ENCODE measurements around the gene SMIM36. TPM values are rescaled to one million over a fixed set of nuclear protein-coding genes. Genes with fewer than 3 reads are reported as not detected.

SMIM36 gene
- total and polyA plus RNA-seq, 10 of the 15 experiments (the other 5 are each of a cell fraction or from before 2014, with no cell fraction given), result not detected

DNA sequence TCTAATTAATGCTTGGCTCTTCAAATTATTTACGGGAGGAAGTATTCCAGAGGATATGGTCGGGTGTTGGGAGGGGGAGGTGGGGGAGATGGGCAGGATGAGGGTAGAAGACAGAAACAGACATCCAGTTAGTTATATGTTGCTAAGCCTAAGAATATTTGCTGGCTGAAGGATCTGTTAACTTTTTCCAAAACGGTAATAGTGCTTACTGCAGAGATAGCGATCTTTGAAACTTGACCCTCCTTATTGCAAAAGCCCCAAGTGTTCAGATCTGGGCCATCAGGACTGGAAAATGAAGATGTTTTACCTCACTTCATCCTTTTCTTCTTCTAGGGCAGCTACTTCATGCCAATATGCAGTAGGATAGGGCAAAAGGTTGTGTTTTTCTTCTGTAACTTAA lies 62.6 kb downstream of the SMIM36 start:
- in situ Hi-C loops (cut with MboI), result no loop called here
- Histone ChIP-seq H3K9ac (ENCODE audit: control insufficient read depth, insufficient read depth, low read length) (no peak overlapping the region), H3K4me2 (ENCODE audit: control insufficient read depth, insufficient read depth) (no peak overlapping the region), H4K20me1 (ENCODE audit: control insufficient read depth, insufficient read depth) (no peaks in the 10 kb centered on the region), H3K36me3 (ENCODE audit: control insufficient read depth in 2 of 2, insufficient read depth in 2 of 2, low read length in 1 of 2) (no peaks in the 10 kb centered on the region), H3K79me2 (ENCODE audit: control insufficient read depth, insufficient read depth, low read length) (no peaks in the 10 kb centered on the region), H3K27ac (ENCODE audit: control insufficient read depth, insufficient read depth) (no peak overlapping the region), H3K4me3 (no peak overlapping the region), H3K9me3 (replicated peaks; ENCODE audit: control insufficient read depth, insufficient read depth, low read length) (no peaks in the 10 kb centered on the region), H3K4me1 (ENCODE audit: control insufficient read depth, insufficient read depth, low read length) (peaks cover 17% of the 10 kb centered on the region), H2AFZ (ENCODE audit: control insufficient read depth, low read depth, low read length) (no peak overlapping the region), H3K27me3 (replicated peaks in 1 of 2; ENCODE audit: control insufficient read depth in 2 of 2, insufficient read depth in 2 of 2, low read length in 1 of 2) (no peaks in the 10 kb centered on the region)
- intact Hi-C loops (cut with micrococcal nuclease; ENCODE audit: unreplicated experiment), result no loop called here
- SMC1A ChIA-PET (ENCODE audit: uncharacterized antibody, unreplicated experiment), result interaction anchor here (1.0 to 1.6 kb wide), 2 partner anchors 10 to 43 kb away, joined by 3 to 4 read pairs; no protein-coding TSS in a partner anchor
- RAD21 ChIA-PET (ENCODE audit: unreplicated experiment), result interaction anchor here (1.2 kb wide), 1 partner anchor 31 kb away, joined by 3 read pairs; no protein-coding TSS in a partner anchor
- no TSS peak for BruUV-seq (replicated peaks)
- 72% methylated on average over 4 of the region's 4 CpGs for WGBS (ENCODE audit: insufficient coverage, insufficient replicate concordance, low lambda C conversion rate, missing lambda C conversion rate)
- CTCF ChIA-PET, result no interaction called here
- TF ChIP-seq LARP7 (IDR thresholded peaks at IDR 0.05) (no peak), SP1 (IDR thresholded peaks at IDR 0.05; ENCODE audit: low read depth, low read length) (no peak), YY1 (IDR thresholded peaks at IDR 0.05; ENCODE audit: low read depth, low read length) (no peak), BACH1 (IDR thresholded peaks at IDR 0.05; ENCODE audit: borderline replicate concordance) (no peak), RCOR1 (conservative IDR thresholded peaks at IDR 0.05; ENCODE audit: low read depth, low read length) (no peak), POLR2AphosphoS5 (IDR thresholded peaks at IDR 0.05; ENCODE audit: low read length) (no peak), GATAD2B (conservative IDR thresholded peaks at IDR 0.05; ENCODE audit: low read depth) (no peak), NR2F1 (conservative IDR thresholded peaks at IDR 0.05) (no peak), KAT2A (conservative IDR thresholded peaks at IDR 0.05; ENCODE audit: control insufficient read depth, low read depth, low read length) (no peak), ZNF592 (IDR thresholded peaks at IDR 0.05) (no peak), HDGF (IDR thresholded peaks at IDR 0.05) (no peak), PAX5 (IDR thresholded peaks at IDR 0.05; ENCODE audit: borderline replicate concordance, low read depth, low read length) (no peak)
- TF ChIP-seq, protein P1, sequence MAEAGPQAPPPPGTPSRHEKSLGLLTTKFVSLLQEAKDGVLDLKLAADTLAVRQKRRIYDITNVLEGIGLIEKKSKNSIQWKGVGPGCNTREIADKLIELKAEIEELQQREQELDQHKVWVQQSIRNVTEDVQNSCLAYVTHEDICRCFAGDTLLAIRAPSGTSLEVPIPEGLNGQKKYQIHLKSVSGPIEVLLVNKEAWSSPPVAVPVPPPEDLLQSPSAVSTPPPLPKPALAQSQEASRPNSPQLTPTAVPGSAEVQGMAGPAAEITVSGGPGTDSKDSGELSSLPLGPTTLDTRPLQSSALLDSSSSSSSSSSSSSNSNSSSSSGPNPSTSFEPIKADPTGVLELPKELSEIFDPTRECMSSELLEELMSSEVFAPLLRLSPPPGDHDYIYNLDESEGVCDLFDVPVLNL (IDR thresholded peaks at IDR 0.05; ENCODE audit: low read depth, low read length), result no peak
- TF ChIP-seq, protein P2, sequence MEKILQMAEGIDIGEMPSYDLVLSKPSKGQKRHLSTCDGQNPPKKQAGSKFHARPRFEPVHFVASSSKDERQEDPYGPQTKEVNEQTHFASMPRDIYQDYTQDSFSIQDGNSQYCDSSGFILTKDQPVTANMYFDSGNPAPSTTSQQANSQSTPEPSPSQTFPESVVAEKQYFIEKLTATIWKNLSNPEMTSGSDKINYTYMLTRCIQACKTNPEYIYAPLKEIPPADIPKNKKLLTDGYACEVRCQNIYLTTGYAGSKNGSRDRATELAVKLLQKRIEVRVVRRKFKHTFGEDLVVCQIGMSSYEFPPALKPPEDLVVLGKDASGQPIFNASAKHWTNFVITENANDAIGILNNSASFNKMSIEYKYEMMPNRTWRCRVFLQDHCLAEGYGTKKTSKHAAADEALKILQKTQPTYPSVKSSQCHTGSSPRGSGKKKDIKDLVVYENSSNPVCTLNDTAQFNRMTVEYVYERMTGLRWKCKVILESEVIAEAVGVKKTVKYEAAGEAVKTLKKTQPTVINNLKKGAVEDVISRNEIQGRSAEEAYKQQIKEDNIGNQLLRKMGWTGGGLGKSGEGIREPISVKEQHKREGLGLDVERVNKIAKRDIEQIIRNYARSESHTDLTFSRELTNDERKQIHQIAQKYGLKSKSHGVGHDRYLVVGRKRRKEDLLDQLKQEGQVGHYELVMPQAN (conservative IDR thresholded peaks at IDR 0.05), result no peak
- POLR2A ChIA-PET, result no interaction called here
- ATAC-seq (no peak), FAIRE-seq (no peak), DNase-seq (ENCODE audit: low read depth, low spot score) (no peak)
